ENCODE results near the gene MROH2B.

The MROH2B gene

DNA sequence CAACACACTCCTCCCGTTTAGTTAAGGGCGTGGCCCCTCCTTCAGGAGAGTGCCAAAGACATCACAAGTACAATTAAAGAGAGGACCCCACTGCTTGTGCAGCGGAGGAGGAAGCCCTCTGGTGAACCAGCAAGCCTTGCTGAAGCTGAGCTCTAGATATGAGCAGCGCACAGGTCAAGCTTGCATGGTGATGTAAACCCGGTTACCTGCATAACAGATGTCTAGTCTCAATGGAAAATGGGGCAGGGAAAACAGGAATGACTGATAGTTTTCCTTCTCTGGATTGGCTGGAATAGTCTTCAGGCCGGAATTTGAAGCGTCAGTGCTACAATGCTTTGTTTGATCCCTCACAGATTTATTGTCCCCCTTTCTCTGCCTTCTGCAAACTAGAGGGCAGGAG, 66.2 kb downstream of the MROH2B start:
- TF ChIP-seq, protein P1, sequence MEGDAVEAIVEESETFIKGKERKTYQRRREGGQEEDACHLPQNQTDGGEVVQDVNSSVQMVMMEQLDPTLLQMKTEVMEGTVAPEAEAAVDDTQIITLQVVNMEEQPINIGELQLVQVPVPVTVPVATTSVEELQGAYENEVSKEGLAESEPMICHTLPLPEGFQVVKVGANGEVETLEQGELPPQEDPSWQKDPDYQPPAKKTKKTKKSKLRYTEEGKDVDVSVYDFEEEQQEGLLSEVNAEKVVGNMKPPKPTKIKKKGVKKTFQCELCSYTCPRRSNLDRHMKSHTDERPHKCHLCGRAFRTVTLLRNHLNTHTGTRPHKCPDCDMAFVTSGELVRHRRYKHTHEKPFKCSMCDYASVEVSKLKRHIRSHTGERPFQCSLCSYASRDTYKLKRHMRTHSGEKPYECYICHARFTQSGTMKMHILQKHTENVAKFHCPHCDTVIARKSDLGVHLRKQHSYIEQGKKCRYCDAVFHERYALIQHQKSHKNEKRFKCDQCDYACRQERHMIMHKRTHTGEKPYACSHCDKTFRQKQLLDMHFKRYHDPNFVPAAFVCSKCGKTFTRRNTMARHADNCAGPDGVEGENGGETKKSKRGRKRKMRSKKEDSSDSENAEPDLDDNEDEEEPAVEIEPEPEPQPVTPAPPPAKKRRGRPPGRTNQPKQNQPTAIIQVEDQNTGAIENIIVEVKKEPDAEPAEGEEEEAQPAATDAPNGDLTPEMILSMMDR (IDR thresholded peaks at IDR 0.05; ENCODE audit: low read length) = no peak
- no peak for TF ChIP-seq EZH2 (optimal IDR thresholded peaks at IDR 0.05; ENCODE audit: low read depth, low read length)
- no peak for TF ChIP-seq EZH2phosphoT487 (IDR thresholded peaks at IDR 0.05; ENCODE audit: low read length)
- Histone ChIP-seq H3K9ac (ENCODE audit: low read length) (no peak overlapping the region), H3K27me3 (replicated peaks; ENCODE audit: insufficient read depth, low read length) (no peaks in the 10 kb centered on the region), H3K79me2 (ENCODE audit: low read length) (no peaks in the 10 kb centered on the region), H3K4me2 (ENCODE audit: low read depth, low read length) (no peak overlapping the region), H3K9me3 (replicated peaks; ENCODE audit: insufficient read depth, low read length) (no peaks in the 10 kb centered on the region), H3K4me1 (ENCODE audit: low read length) (no peaks in the 10 kb centered on the region), H4K20me1 (ENCODE audit: insufficient read depth, low read length) (no peaks in the 10 kb centered on the region), H3K36me3 (replicated peaks; ENCODE audit: insufficient read depth, low read length) (no peaks in the 10 kb centered on the region), H3K9me2 (replicated peaks; ENCODE audit: insufficient read depth, low read length) (no peaks in the 10 kb centered on the region), H2AFZ (ENCODE audit: low read length) (no peak overlapping the region), H3F3A (ENCODE audit: insufficient read depth, low read length) (no peaks in the 10 kb centered on the region), H3K27ac (ENCODE audit: low read length) (no peak overlapping the region), H3K4me3 (ENCODE audit: low read length) (no peak overlapping the region)
- no peak for DNase-seq

DNA sequence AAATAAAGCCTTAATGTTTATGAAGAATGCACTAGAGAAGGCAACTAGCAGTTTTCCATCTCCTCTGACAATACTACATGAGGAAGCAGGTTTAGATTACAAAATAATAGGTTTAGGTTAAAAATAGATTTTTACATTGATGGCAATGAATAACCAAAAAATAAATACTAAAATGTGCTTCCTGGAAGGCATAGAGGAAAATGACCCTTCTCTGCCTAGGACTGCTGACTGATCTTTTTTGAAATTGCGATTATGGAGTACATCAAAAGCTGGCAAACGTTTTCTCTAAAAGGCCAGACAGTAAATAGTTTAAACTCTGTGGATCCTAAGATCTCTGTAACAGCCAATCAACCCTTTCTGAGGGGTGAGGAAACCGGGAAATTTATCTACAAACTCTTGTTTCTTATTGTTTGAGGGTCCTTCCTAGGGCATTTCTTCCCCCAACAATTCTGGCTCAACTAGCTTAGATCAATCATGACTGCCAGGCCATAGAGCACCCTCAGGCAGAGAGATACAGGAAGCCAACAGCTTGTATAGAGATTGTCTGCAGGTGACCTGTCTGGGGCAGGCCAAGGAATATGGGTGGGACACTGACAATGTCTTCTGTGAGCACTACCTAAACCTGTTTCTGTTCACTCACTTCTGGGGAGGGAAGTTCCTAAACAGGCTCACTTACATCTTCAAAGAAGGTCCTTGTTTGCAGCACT, 67.3 kb downstream of the MROH2B start:
- H3K9me3 ChIP-seq (replicated peaks; ENCODE audit: insufficient read depth, low read length) = no peaks in the 10 kb centered on the region
- H3K36me3 ChIP-seq (replicated peaks; ENCODE audit: insufficient read depth, low read length) = no peaks in the 10 kb centered on the region
- H3K79me2 ChIP-seq (ENCODE audit: low read length) = no peaks in the 10 kb centered on the region
- H3F3A ChIP-seq (ENCODE audit: insufficient read depth, low read length) = no peaks in the 10 kb centered on the region
- TF ChIP-seq EZH2phosphoT487 (IDR thresholded peaks at IDR 0.05; ENCODE audit: low read length) (no peak), EZH2 (optimal IDR thresholded peaks at IDR 0.05; ENCODE audit: low read depth, low read length) (no peak)
- TF ChIP-seq, protein P1 (IDR thresholded peaks at IDR 0.05; ENCODE audit: low read length) = no peak
- no peaks in the 10 kb centered on the region for H4K20me1 ChIP-seq (ENCODE audit: insufficient read depth, low read length)
- H3K9ac ChIP-seq (ENCODE audit: low read length) = no peak overlapping the region
- no peak overlapping the region for H3K27ac ChIP-seq (ENCODE audit: low read length)
- no peak overlapping the region for H3K4me2 ChIP-seq (ENCODE audit: low read depth, low read length)
- no peak for DNase-seq
- no peaks in the 10 kb centered on the region for H3K27me3 ChIP-seq (replicated peaks; ENCODE audit: insufficient read depth, low read length)
- H3K9me2 ChIP-seq (replicated peaks; ENCODE audit: insufficient read depth, low read length) = no peaks in the 10 kb centered on the region
- H2AFZ ChIP-seq (ENCODE audit: low read length) = no peak overlapping the region
- H3K4me3 ChIP-seq (ENCODE audit: low read length) = no peak overlapping the region
- no peaks in the 10 kb centered on the region for H3K4me1 ChIP-seq (ENCODE audit: low read length)

DNA sequence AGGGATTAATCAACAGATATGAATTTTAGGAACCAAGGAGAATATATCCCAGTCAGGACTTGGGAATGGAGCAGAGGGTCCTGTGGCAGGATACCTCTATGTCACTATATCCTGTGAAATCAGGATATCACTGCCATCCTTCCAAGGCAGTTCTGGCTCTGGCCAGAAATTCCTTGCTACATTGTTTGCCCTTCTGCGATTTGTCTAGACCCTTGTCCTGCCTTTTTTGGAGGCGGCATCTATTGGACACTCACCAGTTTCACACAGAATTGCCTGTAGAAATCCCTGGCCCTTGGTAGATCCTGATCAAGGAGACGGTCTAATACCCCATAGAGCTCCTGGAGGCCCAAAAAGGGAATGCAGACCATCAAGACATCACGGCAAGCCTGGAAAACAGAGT, 71.2 kb downstream of the MROH2B start:
- no peak for DNase-seq
- H3K36me3 ChIP-seq (replicated peaks; ENCODE audit: insufficient read depth, low read length) = no peaks in the 10 kb centered on the region
- TF ChIP-seq, protein P1 (IDR thresholded peaks at IDR 0.05; ENCODE audit: low read length) = no peak
- no peak for TF ChIP-seq EZH2phosphoT487 (IDR thresholded peaks at IDR 0.05; ENCODE audit: low read length)
- TF ChIP-seq EZH2 (optimal IDR thresholded peaks at IDR 0.05; ENCODE audit: low read depth, low read length) = no peak
- H3K79me2 ChIP-seq (ENCODE audit: low read length) = no peaks in the 10 kb centered on the region
- no peaks in the 10 kb centered on the region for H3F3A ChIP-seq (ENCODE audit: insufficient read depth, low read length)
- no peak overlapping the region for H3K27ac ChIP-seq (ENCODE audit: low read length)
- H3K4me1 ChIP-seq (ENCODE audit: low read length) = no peaks in the 10 kb centered on the region
- H2AFZ ChIP-seq (ENCODE audit: low read length) = no peak overlapping the region
- no peak overlapping the region for H3K9ac ChIP-seq (ENCODE audit: low read length)
- no peaks in the 10 kb centered on the region for H3K9me3 ChIP-seq (replicated peaks; ENCODE audit: insufficient read depth, low read length)
- no peaks in the 10 kb centered on the region for H3K9me2 ChIP-seq (replicated peaks; ENCODE audit: insufficient read depth, low read length)
- no peaks in the 10 kb centered on the region for H4K20me1 ChIP-seq (ENCODE audit: insufficient read depth, low read length)
- H3K4me3 ChIP-seq (ENCODE audit: low read length) = no peak overlapping the region
- no peak overlapping the region for H3K4me2 ChIP-seq (ENCODE audit: low read depth, low read length)
- no peaks in the 10 kb centered on the region for H3K27me3 ChIP-seq (replicated peaks; ENCODE audit: insufficient read depth, low read length)

Measured in MM.1S (cell line).